Fibroblast of the conjunctiva (primary cell): ENCODE measurements around the gene DPM3.
"Not testable (repeated sequence)": the region's sequence is repeated elsewhere in the genome, so short reads cannot be mapped to it uniquely, and the experiment has no call there.

Experiments used
- DNase-seq: peaks from one replicate; pipeline ENCODE4 v3.0.0-alpha.2; 2010; ENCODE audit warnings: low read depth

The DPM3 gene

GRCh38 chr1:155125511-155125945 is 14.8 kb downstream of the DPM3 start:
- DNase-seq, result no peak

- no peak for DNase-seq
These were observed 15.5 kb downstream of the DPM3 start for GRCh38 chr1:155124503-155125463.

GRCh38 chr1:155123801-155124200 is 16.5 kb downstream of the DPM3 start:
- no peak for DNase-seq

GRCh38 chr1:155122308-155122707 is 18.0 kb downstream of the DPM3 start:
- DNase-seq, result no peak

- DNase-seq, result no peak
These were observed 19.1 kb downstream of the DPM3 start for GRCh38 chr1:155121249-155121648.

GRCh38 chr1:155120253-155120652 is 20.1 kb downstream of the DPM3 start:
- DNase-seq, result no peak

GRCh38 chr1:155118090-155118489 is 22.2 kb downstream of the DPM3 start:
- not testable (repeated sequence) for DNase-seq

GRCh38 chr1:155117610-155118009 is 22.7 kb downstream of the DPM3 start:
- no peak for DNase-seq

GRCh38 chr1:155116113-155116764 is 24.1 kb downstream of the DPM3 start:
- no peak for DNase-seq

- no peak for DNase-seq
These were observed 26.8 kb downstream of the DPM3 start for GRCh38 chr1:155113450-155113980.

GRCh38 chr1:155110826-155111225 is 29.5 kb downstream of the DPM3 start:
- DNase-seq, result no peak

GRCh38 chr1:155110381-155110780 is 29.9 kb downstream of the DPM3 start:
- no peak for DNase-seq

GRCh38 chr1:155108296-155108695 is 32.0 kb downstream of the DPM3 start:
- no peak for DNase-seq

- no peak for DNase-seq
These were observed 32.7 kb downstream of the DPM3 start for GRCh38 chr1:155107309-155108264.

- no peak for DNase-seq
These were observed 33.5 kb downstream of the DPM3 start for GRCh38 chr1:155106862-155107261.

- DNase-seq, result no peak
These were observed 34.7 kb downstream of the DPM3 start for GRCh38 chr1:155105604-155106011.

GRCh38 chr1:155104605-155105534 is 35.5 kb downstream of the DPM3 start:
- DNase-seq, result no peak

GRCh38 chr1:155103325-155103724 is 37.0 kb downstream of the DPM3 start:
- DNase-seq, result no peak

GRCh38 chr1:155099331-155099730 is 41.0 kb downstream of the DPM3 start:
- no peak for DNase-seq

- no peak for DNase-seq
These were observed 45.7 kb downstream of the DPM3 start for GRCh38 chr1:155094622-155094948.
